Measurements from ENCODE around the gene SPSB4.
"Not testable (repeated sequence)": the region's sequence is repeated elsewhere in the genome, so short reads cannot be mapped to it uniquely, and the experiment has no call there.

Gene SPSB4

GRCh38 chr3:141050576-141051442 is at the start of gene SPSB4:
Gene SPSB4, plus strand, starts transcription at chr3:141051347. Its CDS starts 14,758 bp downstream, at chr3:141066105.
- peak; percentile 41 for DNase-seq

GRCh38 chr3:141006344-141006743 is 44.8 kb upstream of the SPSB4 start:
- DNase-seq, result no peak

- no peak for DNase-seq
These were observed 41.7 kb upstream of the SPSB4 start for GRCh38 chr3:141009496-141009895.

- peak; percentile 10 for DNase-seq
These were observed 39.7 kb upstream of the SPSB4 start for GRCh38 chr3:141011232-141011996.

GRCh38 chr3:141011997-141012262 is 39.2 kb upstream of the SPSB4 start:
- no peak for DNase-seq

GRCh38 chr3:141012571-141012970 is 38.6 kb upstream of the SPSB4 start:
- no peak for DNase-seq

GRCh38 chr3:141015481-141015880 is 35.7 kb upstream of the SPSB4 start:
- no peak for DNase-seq

- DNase-seq, result not testable (repeated sequence)
These were observed 33.5 kb upstream of the SPSB4 start for GRCh38 chr3:141017366-141018322.

- DNase-seq, result no peak
These were observed 31.9 kb upstream of the SPSB4 start for GRCh38 chr3:141019244-141019643.

GRCh38 chr3:141020143-141020830 is 30.9 kb upstream of the SPSB4 start:
- DNase-seq, result no peak

- no peak for DNase-seq
These were observed 29.9 kb upstream of the SPSB4 start for GRCh38 chr3:141021261-141021660.

GRCh38 chr3:141030296-141030695 is 20.9 kb upstream of the SPSB4 start:
- no peak for DNase-seq

- no peak for DNase-seq
These were observed 11.6 kb upstream of the SPSB4 start for GRCh38 chr3:141039589-141039988.

GRCh38 chr3:141044695-141045641 is 6.2 kb upstream of the SPSB4 start:
- DNase-seq, result no peak

- no peak for DNase-seq
These were observed 5.3 kb upstream of the SPSB4 start for GRCh38 chr3:141045849-141046248.

GRCh38 chr3:141047168-141047567 is 4.0 kb upstream of the SPSB4 start:
- DNase-seq, result no peak

GRCh38 chr3:141049681-141050080 is 1.5 kb upstream of the SPSB4 start:
- DNase-seq, result no peak

- DNase-seq, result no peak
These were observed 475 bp downstream of the SPSB4 start for GRCh38 chr3:141051443-141052200.

GRCh38 chr3:141052201-141053069 is 1.3 kb downstream of the SPSB4 start:
- no peak for DNase-seq

- DNase-seq, result no peak
These were observed 4.0 kb downstream of the SPSB4 start for GRCh38 chr3:141055136-141055535.

Data from DMS79 (cell line).